ENCODE results near the gene HOXA7.

DNA sequence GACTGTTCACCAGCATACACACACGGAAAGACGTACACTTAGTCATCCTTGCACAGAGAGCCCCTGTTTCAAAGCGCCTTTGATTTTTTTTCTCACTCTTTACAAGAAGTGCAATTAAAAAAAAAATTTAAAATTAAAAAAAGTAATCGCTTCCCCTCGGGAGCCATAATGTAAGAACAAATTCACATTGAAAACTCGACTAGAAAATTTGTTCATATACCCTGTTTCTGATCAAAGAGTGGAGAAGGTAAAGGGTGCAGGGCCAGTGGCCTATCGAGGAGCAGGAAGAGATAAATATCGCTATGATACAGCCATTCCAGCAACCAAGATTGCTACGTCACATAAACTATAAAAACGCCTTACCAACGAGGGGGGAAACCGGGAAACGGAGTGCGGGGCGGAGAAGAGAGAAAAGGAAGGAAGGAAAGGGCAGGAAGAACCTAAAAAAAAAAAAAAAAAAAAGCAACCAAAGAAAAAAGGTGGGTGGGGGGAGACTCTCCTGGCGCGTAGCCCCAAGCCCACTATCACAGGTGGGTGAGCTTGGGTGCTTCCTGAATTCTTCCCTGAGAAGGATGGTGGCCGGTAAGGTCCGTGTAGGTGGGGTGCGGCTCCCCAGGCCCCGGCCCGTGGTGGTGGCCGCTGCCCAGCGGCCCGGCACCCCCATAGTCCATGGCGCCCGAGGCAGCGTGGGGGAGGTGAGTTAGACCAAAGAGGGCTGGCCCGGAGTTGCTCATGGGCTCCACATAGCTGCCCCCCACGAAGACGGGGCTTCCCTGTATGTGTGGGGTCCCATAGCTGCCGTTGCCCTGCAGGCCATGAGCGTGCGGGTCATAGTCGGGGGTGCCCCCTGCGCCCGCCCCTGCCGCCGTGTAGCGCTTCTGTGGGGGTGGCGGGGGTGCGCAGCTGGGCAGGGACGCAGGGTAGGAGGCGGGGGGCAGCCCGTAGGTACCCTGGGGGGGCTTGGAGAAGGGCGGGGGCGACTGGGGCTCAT lies 48.8 kb downstream of the HOXA7 start:
- TF ChIP-seq, protein P1, sequence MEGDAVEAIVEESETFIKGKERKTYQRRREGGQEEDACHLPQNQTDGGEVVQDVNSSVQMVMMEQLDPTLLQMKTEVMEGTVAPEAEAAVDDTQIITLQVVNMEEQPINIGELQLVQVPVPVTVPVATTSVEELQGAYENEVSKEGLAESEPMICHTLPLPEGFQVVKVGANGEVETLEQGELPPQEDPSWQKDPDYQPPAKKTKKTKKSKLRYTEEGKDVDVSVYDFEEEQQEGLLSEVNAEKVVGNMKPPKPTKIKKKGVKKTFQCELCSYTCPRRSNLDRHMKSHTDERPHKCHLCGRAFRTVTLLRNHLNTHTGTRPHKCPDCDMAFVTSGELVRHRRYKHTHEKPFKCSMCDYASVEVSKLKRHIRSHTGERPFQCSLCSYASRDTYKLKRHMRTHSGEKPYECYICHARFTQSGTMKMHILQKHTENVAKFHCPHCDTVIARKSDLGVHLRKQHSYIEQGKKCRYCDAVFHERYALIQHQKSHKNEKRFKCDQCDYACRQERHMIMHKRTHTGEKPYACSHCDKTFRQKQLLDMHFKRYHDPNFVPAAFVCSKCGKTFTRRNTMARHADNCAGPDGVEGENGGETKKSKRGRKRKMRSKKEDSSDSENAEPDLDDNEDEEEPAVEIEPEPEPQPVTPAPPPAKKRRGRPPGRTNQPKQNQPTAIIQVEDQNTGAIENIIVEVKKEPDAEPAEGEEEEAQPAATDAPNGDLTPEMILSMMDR (IDR thresholded peaks at IDR 0.05), result no peak
- no peak for TF ChIP-seq POLR2A (IDR thresholded peaks at IDR 0.05)
- no peak for TF ChIP-seq EP300 (IDR thresholded peaks at IDR 0.05)
